PC-3 (cell line): ENCODE data around the gene DLG1.

Experiments
- EZH2 ChIP-seq: fragments of 300-600 bp; sonication (generic); IDR thresholded peaks from one replicate; pipeline ENCODE4 v1.6.1; 2017; ENCODE audit warnings: antibody characterized with exemption, mild to moderate bottlenecking, low read length; ENCODE audit not compliant: unreplicated experiment
- TF ChIP-seq, protein P1 (sequence below): fragments of 300-600 bp; sonication (generic); conservative IDR thresholded peaks from 2 replicates; pipeline ENCODE4 v1.5.1; 2017; ENCODE audit warnings: antibody characterized with exemption, low read depth, mild to moderate bottlenecking, low read length

DNA sequence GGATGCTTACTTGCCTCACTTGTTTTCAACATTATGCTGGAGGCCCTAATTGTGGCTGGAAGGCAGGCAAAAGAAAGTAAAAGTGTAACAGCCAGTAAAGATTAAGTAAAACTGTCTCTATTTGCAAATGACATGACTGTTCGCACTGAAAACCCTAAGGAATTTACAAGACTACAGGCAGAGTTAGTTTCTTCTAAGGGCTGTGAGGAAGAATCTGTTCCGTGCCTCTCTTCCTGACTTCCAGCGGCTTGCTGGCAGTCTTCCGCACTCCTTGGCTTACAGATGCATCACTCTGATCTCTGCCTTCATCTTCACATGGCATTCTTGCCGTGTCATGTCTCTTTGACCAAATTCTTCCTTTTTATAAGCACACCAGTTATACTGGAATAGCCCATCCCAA, 86.1 kb downstream of the DLG1 start:
- TF ChIP-seq, protein P1, sequence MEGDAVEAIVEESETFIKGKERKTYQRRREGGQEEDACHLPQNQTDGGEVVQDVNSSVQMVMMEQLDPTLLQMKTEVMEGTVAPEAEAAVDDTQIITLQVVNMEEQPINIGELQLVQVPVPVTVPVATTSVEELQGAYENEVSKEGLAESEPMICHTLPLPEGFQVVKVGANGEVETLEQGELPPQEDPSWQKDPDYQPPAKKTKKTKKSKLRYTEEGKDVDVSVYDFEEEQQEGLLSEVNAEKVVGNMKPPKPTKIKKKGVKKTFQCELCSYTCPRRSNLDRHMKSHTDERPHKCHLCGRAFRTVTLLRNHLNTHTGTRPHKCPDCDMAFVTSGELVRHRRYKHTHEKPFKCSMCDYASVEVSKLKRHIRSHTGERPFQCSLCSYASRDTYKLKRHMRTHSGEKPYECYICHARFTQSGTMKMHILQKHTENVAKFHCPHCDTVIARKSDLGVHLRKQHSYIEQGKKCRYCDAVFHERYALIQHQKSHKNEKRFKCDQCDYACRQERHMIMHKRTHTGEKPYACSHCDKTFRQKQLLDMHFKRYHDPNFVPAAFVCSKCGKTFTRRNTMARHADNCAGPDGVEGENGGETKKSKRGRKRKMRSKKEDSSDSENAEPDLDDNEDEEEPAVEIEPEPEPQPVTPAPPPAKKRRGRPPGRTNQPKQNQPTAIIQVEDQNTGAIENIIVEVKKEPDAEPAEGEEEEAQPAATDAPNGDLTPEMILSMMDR, result no peak
- TF ChIP-seq EZH2, result no peak
